ENCODE measurements around the gene B3GNT2.

Gene B3GNT2

GRCh38 chr2:62204998-62205496, 9.1 kb downstream of the B3GNT2 start:
- DNase-seq (ENCODE audit: low read depth, low spot score) = no peak

GRCh38 chr2:62205554-62205953, 9.6 kb downstream of the B3GNT2 start:
- no peak for DNase-seq (ENCODE audit: low read depth, low spot score)

- no peak for DNase-seq (ENCODE audit: low read depth, low spot score)
These were observed 10.1 kb downstream of the B3GNT2 start for GRCh38 chr2:62206024-62206423.

GRCh38 chr2:62207491-62207890, 11.6 kb downstream of the B3GNT2 start:
- DNase-seq (ENCODE audit: low read depth, low spot score) = no peak

GRCh38 chr2:62208074-62208757, 12.3 kb downstream of the B3GNT2 start:
- no peak for DNase-seq (ENCODE audit: low read depth, low spot score)

- no peak for DNase-seq (ENCODE audit: low read depth, low spot score)
These were observed 12.8 kb downstream of the B3GNT2 start for GRCh38 chr2:62208758-62209114.

- no peak for DNase-seq (ENCODE audit: low read depth, low spot score)
These were observed 13.6 kb downstream of the B3GNT2 start for GRCh38 chr2:62209427-62209991.

- no peak for DNase-seq (ENCODE audit: low read depth, low spot score)
These were observed 19.6 kb downstream of the B3GNT2 start for GRCh38 chr2:62215306-62216064.

- DNase-seq (ENCODE audit: low read depth, low spot score) = no peak
These were observed 20.2 kb downstream of the B3GNT2 start for GRCh38 chr2:62216113-62216512.

GRCh38 chr2:62216616-62217015, 20.7 kb downstream of the B3GNT2 start:
- DNase-seq (ENCODE audit: low read depth, low spot score) = no peak

- DNase-seq (ENCODE audit: low read depth, low spot score) = no peak
These were observed 21.5 kb downstream of the B3GNT2 start for GRCh38 chr2:62217421-62217820.

- no peak for DNase-seq (ENCODE audit: low read depth, low spot score)
These were observed 22.1 kb downstream of the B3GNT2 start for GRCh38 chr2:62217970-62218369.

GRCh38 chr2:62219407-62220159, 23.7 kb downstream of the B3GNT2 start:
- DNase-seq (ENCODE audit: low read depth, low spot score) = no peak

- DNase-seq (ENCODE audit: low read depth, low spot score) = no peak
These were observed 25.2 kb downstream of the B3GNT2 start for GRCh38 chr2:62221141-62221540.

- DNase-seq (ENCODE audit: low read depth, low spot score) = no peak
These were observed 26.3 kb downstream of the B3GNT2 start for GRCh38 chr2:62222171-62222570.

- no peak for DNase-seq (ENCODE audit: low read depth, low spot score)
These were observed 26.8 kb downstream of the B3GNT2 start for GRCh38 chr2:62222674-62223073.

GRCh38 chr2:62224976-62225375, 29.1 kb downstream of the B3GNT2 start:
- DNase-seq (ENCODE audit: low read depth, low spot score) = no peak

- DNase-seq (ENCODE audit: low read depth, low spot score) = no peak
These were observed 31.6 kb downstream of the B3GNT2 start for GRCh38 chr2:62227386-62228075.

GRCh38 chr2:62229082-62229605, 33.2 kb downstream of the B3GNT2 start:
- DNase-seq (ENCODE audit: low read depth, low spot score) = no peak

- DNase-seq (ENCODE audit: low read depth, low spot score) = no peak
These were observed 35.6 kb downstream of the B3GNT2 start for GRCh38 chr2:62231541-62231940.

Data from activated naive CD8-positive, alpha-beta T cell treated with anti-CD3 and anti-CD28 coated beads, Interleukin-2, amount 50 U/mL, for 16 hours (primary cell).